Gastrocnemius medialis (tissue), 4 donors: ENCODE measurements around the gene FAM72B. TPM values are rescaled to one million over a fixed set of nuclear protein-coding genes. Genes with fewer than 3 reads are reported as not detected.
"Not testable (repeated sequence)": the region's sequence is repeated elsewhere in the genome, so short reads cannot be mapped to it uniquely, and the experiment has no call there.

Source experiments
- ATAC-seq, 2 donors: fragments of 150-250 bp; one replicate each; pipeline ENCODE4 v1.9.1; 2016
- DNase-seq, 2 donors: peaks; one replicate each; pipeline ENCODE4 v3.0.0-alpha.2; 2019
- H3K27ac ChIP-seq, 4 donors: fragments of 200-600 bp; sonication (generic); 1 replicate in 1 of 4; 2 replicates in 3 of 4; pipeline ENCODE4 v1.5.1; 2016 to 2018; ENCODE audit warnings: mild to moderate bottlenecking in 2 of 4, moderate library complexity in 1 of 4
- H3K27me3 ChIP-seq, 3 donors: fragments of 200-600 bp; sonication (generic) in 2 of 3; 1 replicate in 1 of 3; 2 replicates in 2 of 3; pipeline versions ENCODE4 v1.5.1 to v1.6.0; 2016 to 2019; ENCODE audit warnings: mild to moderate bottlenecking in 1 of 3, moderate library complexity in 1 of 3
- H3K36me3 ChIP-seq, 2 donors: fragments of 200-600 bp; sonication (generic) in 1 of 2; one replicate each; pipeline ENCODE4 v1.5.1; 2017 to 2018
- H3K4me1 ChIP-seq, 2 donors: fragments of 200-600 bp; sonication (generic) in 1 of 2; one replicate each; pipeline ENCODE4 v1.5.1; 2016 to 2017; ENCODE audit warnings: mild to moderate bottlenecking in 2 of 2
- H3K4me3 ChIP-seq, 4 donors: fragments of 200-600 bp; sonication (generic) in 3 of 4; 1 replicate in 1 of 4; 2 replicates in 3 of 4; pipeline ENCODE4 v1.5.1; 2016 to 2019; ENCODE audit warnings: mild to moderate bottlenecking in 2 of 4
- H3K9me3 ChIP-seq, 3 donors: fragments of 200-600 bp; sonication (generic) in 2 of 3; 1 replicate in 1 of 3; 2 replicates in 2 of 3; pipeline ENCODE4 v1.5.1; 2016 to 2019
- CTCF ChIP-seq, 5 experiments: fragments of 450-650 bp in 3 of 5; fragments of 200-600 bp in 2 of 5; sonication (generic) in 2 of 5; IDR thresholded peaks in 4 of 5; conservative IDR thresholded peaks in 1 of 5; 1 replicate in 4 of 5; 2 replicates in 1 of 5; pipeline ENCODE4 v1.5.1; 2016 to 2019; ENCODE audit warnings: antibody characterized with exemption in 5 of 5, mild to moderate bottlenecking in 3 of 5, moderate library complexity in 3 of 5
- in situ Hi-C, 4 donors: fragments of 200-750 bp; cut with MboI; loops; one replicate each; pipeline versions ENCODE4 v1.15.0 to v1.8.0; 2017; ENCODE audit warnings: low sequenced_read_pairs in 4 of 4
- intact Hi-C: fragments of 100-400 bp; cut with DNase I; formaldehyde crosslinking; loops from one replicate; pipeline ENCODE4 v1.15.1; 2023; ENCODE audit warnings: low total_unique reads
- total RNA-seq, 4 donors: library from RNA; depleted of rRNA; stranded (reverse); fragments of >200 nt; gene quantifications; one replicate each; pipeline versions ENCODE4 v1.1.0 to v1.2.3, GENCODE V29; 2016

The FAM72B gene
- total RNA-seq, 4 donors from 2014 or later, result not detected

GRCh38 chr1:121148489-121149190 lies 35.5 kb downstream of the FAM72B start:
- peak; percentile 54 to 76 for ATAC-seq
- H3K27ac ChIP-seq, H3K4me3 ChIP-seq, H3K27me3 ChIP-seq, H3K36me3 ChIP-seq, DNase-seq, in situ Hi-C loops, intact Hi-C loops, H3K4me1 ChIP-seq, H3K9me3 ChIP-seq: not testable (repeated sequence)
- peak in 2 of 5 experiments; percentile 15 to 22 for TF ChIP-seq CTCF (IDR thresholded peaks at IDR 0.05 in 4 of 5, conservative IDR thresholded peaks at IDR 0.05 in 1 of 5)

DNA sequence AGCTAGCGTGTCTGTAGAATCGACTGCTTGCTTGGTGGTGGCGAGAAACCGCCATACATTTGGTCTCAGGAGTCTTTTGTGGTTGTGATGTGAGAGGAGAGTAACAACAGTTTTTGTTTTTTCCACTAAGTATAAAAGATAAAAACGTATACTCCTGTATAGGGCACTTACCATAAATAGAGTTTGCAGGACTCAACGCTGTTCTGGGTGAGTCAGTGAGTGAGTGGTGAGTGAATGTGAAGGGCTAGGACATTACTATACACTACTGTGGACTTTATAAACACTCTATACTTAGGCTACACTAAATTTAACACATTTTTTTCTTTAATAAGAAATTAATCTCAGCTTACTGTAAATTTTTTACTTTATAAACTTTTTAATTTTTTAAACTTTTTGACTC lies 43.7 kb downstream of the FAM72B start:
- H3K27ac ChIP-seq, H3K36me3 ChIP-seq, DNase-seq, ATAC-seq, in situ Hi-C loops, intact Hi-C loops, H3K27me3 ChIP-seq, H3K9me3 ChIP-seq, H3K4me1 ChIP-seq, H3K4me3 ChIP-seq: not testable (repeated sequence)

GRCh38 chr1:121131494-121131893 lies 52.6 kb downstream of the FAM72B start:
- in situ Hi-C loops, ATAC-seq, H3K4me3 ChIP-seq, intact Hi-C loops, H3K9me3 ChIP-seq, H3K36me3 ChIP-seq, H3K4me1 ChIP-seq, H3K27ac ChIP-seq, H3K27me3 ChIP-seq, DNase-seq: not testable (repeated sequence)

DNA sequence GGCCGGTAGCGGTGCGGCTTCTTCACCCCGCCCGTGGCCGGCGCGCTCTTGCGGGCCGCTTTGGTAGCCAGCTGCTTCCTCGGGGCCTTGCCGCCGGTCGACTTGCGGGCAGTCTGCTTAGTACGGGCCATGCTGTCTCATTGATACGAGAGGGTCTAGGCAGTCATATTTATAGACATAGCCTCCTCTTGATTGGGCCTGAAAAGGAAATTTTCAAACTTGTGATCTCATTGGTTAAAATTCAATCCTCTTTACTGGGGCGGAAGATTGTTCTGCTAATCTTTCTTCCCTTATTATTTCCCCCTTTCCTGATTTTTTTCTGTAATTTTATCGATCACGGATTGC lies 65.7 kb downstream of the FAM72B start:
- H3K4me1 ChIP-seq, ATAC-seq, H3K9me3 ChIP-seq, H3K36me3 ChIP-seq, DNase-seq, intact Hi-C loops, in situ Hi-C loops, H3K27me3 ChIP-seq: not testable (repeated sequence)
- Histone ChIP-seq H3K4me3 (peak overlapping the region; percentile 40 to 50 (median 43)), H3K27ac (peak overlapping the region in 1 of 4 donors; percentile 34)

Other genes starting within 250 kb of the FAM72B start
- 1 to 10 TPM; 2.5 to 6.0 (median 3.5) TPM for gene SRGAP2C, start 635 bp upstream of the FAM72B start, total RNA-seq